Prostate gland (tissue), 2 donors: ENCODE data around the gene SCCPDH. TPM values are rescaled to one million over a fixed set of nuclear protein-coding genes. Genes with fewer than 3 reads are reported as not detected.

Experiments
- DNase-seq: peaks from one replicate; pipeline ENCODE4 v3.0.0-alpha.2; 2019; ENCODE audit warnings: low spot score
- H3K27ac ChIP-seq, 2 donors: fragments of 200-600 bp; sonication (generic); 2 replicates each; pipeline ENCODE4 v1.5.1; 2017 to 2019
- H3K27me3 ChIP-seq: fragments of 200-600 bp; sonication (generic); replicated peaks from 2 replicates; pipeline ENCODE4 v1.5.1; 2019; ENCODE audit not compliant: insufficient read depth
- H3K36me3 ChIP-seq, 2 donors: fragments of 200-600 bp; sonication (generic); 1 replicate in 1 of 2; 2 replicates in 1 of 2; pipeline versions ENCODE4 v1.5.1 to v1.8.1; 2017 to 2019
- H3K4me1 ChIP-seq: fragments of 200-600 bp; sonication (generic); replicated peaks from 2 replicates; pipeline ENCODE4 v1.5.1; 2019
- H3K4me3 ChIP-seq, 2 donors: fragments of 200-600 bp; sonication (generic); 2 replicates each; pipeline ENCODE4 v1.5.1; 2017 to 2019
- H3K9me3 ChIP-seq: fragments of 200-600 bp; sonication (generic); 2 replicates; pipeline ENCODE4 v1.5.1; 2017
- CTCF ChIP-seq, 4 experiments: fragments of 200-600 bp in 2 of 4; fragments of 450-650 bp in 2 of 4; sonication (generic) in 2 of 4; IDR thresholded peaks; 1 replicate in 3 of 4; 2 replicates in 1 of 4; pipeline ENCODE4 v1.5.1; 2016 to 2019; ENCODE audit warnings: antibody characterized with exemption in 4 of 4, mild to moderate bottlenecking in 2 of 4, moderate library complexity in 2 of 4
- POLR2A ChIP-seq: fragments of 450-650 bp; IDR thresholded peaks from one replicate; pipeline ENCODE4 v1.6.1; 2016; ENCODE audit warnings: antibody characterized with exemption, mild to moderate bottlenecking
- POLR2AphosphoS5 ChIP-seq: sonication (generic); formaldehyde crosslinking; IDR thresholded peaks from one replicate; pipeline ENCODE4 v1.6.1; 2017; ENCODE audit warnings: antibody characterized with exemption
- WGBS: methylation state at CpG from one replicate; pipeline ENCODE4 v1.1.5; 2018; 5-methylcytosine and 5-hydroxymethylcytosine counted together
- intact Hi-C: fragments of 100-400 bp; cut with DNase I; formaldehyde crosslinking; loops from one replicate; pipeline ENCODE4 v1.14.2; 2022
- total RNA-seq, 2 donors: library from RNA; depleted of rRNA; stranded (reverse); fragments of >200 nt; gene quantifications; one replicate each; pipeline ENCODE4 v1.1.0, GENCODE V29; 2016

The SCCPDH gene
- 10 to 100 TPM; 49.6 to 67.4 TPM for total RNA-seq

DNA sequence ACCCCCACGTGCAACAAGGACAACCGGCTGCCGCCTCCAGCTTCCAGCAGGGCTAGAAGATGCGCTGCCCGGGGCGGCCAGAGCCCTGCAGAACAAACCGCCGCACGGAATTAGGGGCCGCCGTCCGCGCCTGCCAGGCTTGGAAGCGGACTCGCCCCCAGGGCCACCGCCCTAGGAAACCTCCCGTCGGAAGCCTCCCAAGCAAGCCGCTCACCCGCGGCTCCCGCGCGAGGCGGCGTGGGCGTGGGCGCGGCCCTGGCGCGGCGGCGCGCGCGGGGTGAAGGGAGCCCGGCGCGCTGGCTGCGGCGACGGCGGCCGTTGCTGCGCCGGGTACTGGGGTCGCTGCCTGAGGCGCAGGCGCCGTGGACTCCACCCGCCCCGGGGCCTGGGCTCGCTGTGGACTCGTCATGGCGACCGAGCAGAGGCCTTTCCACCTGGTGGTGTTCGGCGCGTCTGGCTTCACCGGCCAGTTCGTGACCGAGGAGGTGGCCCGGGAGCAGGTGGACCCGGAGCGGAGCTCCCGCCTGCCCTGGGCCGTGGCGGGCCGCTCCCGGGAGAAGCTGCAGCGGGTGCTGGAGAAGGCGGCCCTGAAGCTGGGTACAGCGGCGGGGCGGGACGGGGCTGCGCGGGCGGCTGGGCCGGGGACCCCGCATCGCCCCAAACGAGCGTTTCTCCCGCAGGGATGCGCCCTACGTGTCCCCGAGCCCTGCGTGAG lies at the start of gene SCCPDH:
Gene SCCPDH (plus strand): TSS at position 394 of the 715 bp plus-strand sequence. CDS start 14 bp downstream, at position 408.
- intact Hi-C loops = no loop called here
- Histone ChIP-seq H3K9me3 (no peaks in the 10 kb centered on the region), H3K4me1 (no peaks in the 10 kb centered on the region), H3K27ac (peak within 1 kb of the TSS; percentile 88 to 89), H3K4me3 (peak within 1 kb of the TSS; percentile 55 to 80), H3K36me3 (peaks cover 0 to 7% of the 10 kb centered on the region in 2 donors), H3K27me3 (no peaks in the 10 kb centered on the region)
- TF ChIP-seq POLR2A (no peak), CTCF (IDR thresholded peaks at IDR 0.05) (no peak), POLR2AphosphoS5 (no peak)
- peak; percentile 43 for DNase-seq
- under 1% methylated on average over 54 of the region's 89 CpGs for whole genome bisulfite sequencing

DNA sequence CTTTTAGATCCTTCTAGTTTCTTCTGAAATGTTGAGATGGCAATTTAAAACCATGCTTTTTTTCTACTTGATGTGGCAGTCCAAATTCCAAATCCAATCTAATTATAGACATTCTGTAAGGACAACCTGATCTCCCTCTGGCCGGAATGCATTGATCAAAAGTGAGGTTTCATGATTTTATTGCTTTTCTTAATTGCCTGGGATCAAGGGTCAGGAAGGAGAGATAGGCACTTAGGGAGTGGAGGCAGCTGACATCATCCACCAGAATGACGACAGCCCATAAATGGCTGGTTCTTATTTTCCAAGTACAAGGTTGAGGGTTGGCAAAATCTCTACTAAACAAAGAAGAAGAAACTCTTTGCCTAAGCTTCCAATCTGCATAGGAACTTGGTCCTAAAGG lies 46.4 kb upstream of the SCCPDH start:
- 40% methylated on average over 2 of the region's 2 CpGs for WGBS
- no peak for DNase-seq
- no peaks in the 10 kb centered on the region for H3K27me3 ChIP-seq
- intact Hi-C loops = no loop called here
- H3K4me3 ChIP-seq = no peak overlapping the region
- no peaks in the 10 kb centered on the region for H3K36me3 ChIP-seq
- no peak overlapping the region for H3K27ac ChIP-seq
- no peaks in the 10 kb centered on the region for H3K4me1 ChIP-seq
- TF ChIP-seq POLR2A = no peak
- TF ChIP-seq CTCF (IDR thresholded peaks at IDR 0.05) = no peak
- no peak for TF ChIP-seq POLR2AphosphoS5
- H3K9me3 ChIP-seq = no peaks in the 10 kb centered on the region

- Histone ChIP-seq H3K27me3 (no peaks in the 10 kb centered on the region), H3K4me3 (no peak overlapping the region), H3K27ac (no peak overlapping the region), H3K9me3 (no peaks in the 10 kb centered on the region), H3K36me3 (no peaks in the 10 kb centered on the region), H3K4me1 (no peaks in the 10 kb centered on the region)
- TF ChIP-seq POLR2A = no peak
- no peak for TF ChIP-seq CTCF (IDR thresholded peaks at IDR 0.05)
- no peak for TF ChIP-seq POLR2AphosphoS5
- DNase-seq = no peak
- intact Hi-C loops = no loop called here
- 66% methylated on average over 18 of the region's 18 CpGs for WGBS
These were observed 45.1 kb upstream of the SCCPDH start for GRCh38 chr1:246678816-246679793.

DNA sequence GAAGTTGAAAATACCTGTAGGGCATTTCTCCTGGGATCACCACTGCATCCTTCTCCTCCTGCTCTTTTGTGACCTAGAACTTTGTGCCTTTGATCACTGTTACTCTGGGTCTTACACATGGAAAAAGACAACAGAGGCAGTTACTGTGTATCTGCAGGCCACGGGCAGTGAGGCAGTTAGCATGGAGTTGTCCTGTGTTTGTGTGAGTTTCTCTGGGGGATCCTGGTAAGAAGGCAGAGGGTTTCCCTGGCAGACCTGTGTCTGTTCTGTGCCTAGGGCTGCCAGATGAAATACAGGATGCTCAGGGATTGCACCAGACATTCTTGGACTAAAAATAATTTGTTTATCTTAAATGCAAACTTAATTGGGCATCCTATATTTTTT lies 44.4 kb upstream of the SCCPDH start:
- no peaks in the 10 kb centered on the region for H3K27me3 ChIP-seq

More for the DNA sequence above, 44.4 kb upstream of the SCCPDH start:
- H3K36me3 ChIP-seq = no peaks in the 10 kb centered on the region
- 76% methylated on average over 1 of the region's 1 CpG for WGBS
- no peak overlapping the region for H3K4me3 ChIP-seq
- TF ChIP-seq CTCF (IDR thresholded peaks at IDR 0.05) = no peak
- no peak for TF ChIP-seq POLR2AphosphoS5
- no peak for TF ChIP-seq POLR2A
- H3K27ac ChIP-seq = no peak overlapping the region
- DNase-seq = no peak
- no peaks in the 10 kb centered on the region for H3K4me1 ChIP-seq
- no peaks in the 10 kb centered on the region for H3K9me3 ChIP-seq
- intact Hi-C loops = no loop called here
